Renal pelvis (tissue), 4 donors: ENCODE results near the gene ZNF646. TPM values are rescaled to one million over a fixed set of nuclear protein-coding genes. Genes with fewer than 3 reads are reported as not detected.

Experiments used
- DNase-seq: peaks from one replicate; pipeline ENCODE4 v3.0.0-alpha.2; 2013
- polyA plus RNA-seq, 3 donors: library from polyadenylated mRNA; unstranded; fragments of 120-200 nt; gene quantifications; one replicate each; pipeline ENCODE4 v1.2.1, GENCODE V29; 2013; ENCODE audit not compliant: insufficient read length in 3 of 3

ZNF646 gene
- polyA plus RNA-seq, 3 donors: 13.2 to 19.0 (median 14.5) TPM

- no peak for DNase-seq
Observed at GRCh38 chr16:31127182-31127581, 53.0 kb downstream of the ZNF646 start.

- DNase-seq: no peak
Observed at GRCh38 chr16:31128711-31129567, 54.7 kb downstream of the ZNF646 start.

GRCh38 chr16:31129568-31130335 lies 55.5 kb downstream of the ZNF646 start:
- DNase-seq: no peak

- DNase-seq: no peak
Observed at GRCh38 chr16:31130336-31130891, 56.2 kb downstream of the ZNF646 start.

- DNase-seq: no peak
Observed at GRCh38 chr16:31130899-31131298, 56.7 kb downstream of the ZNF646 start.

GRCh38 chr16:31131416-31131815 lies 57.2 kb downstream of the ZNF646 start:
- DNase-seq: no peak

GRCh38 chr16:31131841-31132271 lies 57.6 kb downstream of the ZNF646 start:
- no peak for DNase-seq

GRCh38 chr16:31132303-31132979 lies 58.2 kb downstream of the ZNF646 start:
- DNase-seq: no peak

- DNase-seq: no peak
Observed at GRCh38 chr16:31133046-31133501, 58.9 kb downstream of the ZNF646 start.

Other genes starting within 250 kb of the ZNF646 start
- gene BCL7C, start 180.3 kb upstream of the ZNF646 start, polyA plus RNA-seq: 10 to 100 TPM; 43.7 to 52.6 (median 44.6) TPM
- 1 to 10 TPM; 7.5 to 8.4 (median 7.7) TPM for gene CTF1, start 177.8 kb upstream of the ZNF646 start, polyA plus RNA-seq
- gene FBXL19, start 150.8 kb upstream of the ZNF646 start, polyA plus RNA-seq: 10 to 100 TPM; 32.2 to 35.4 (median 34.8) TPM
- 10 to 100 TPM; 21.7 to 23.4 (median 23.3) TPM for gene ORAI3, start 125.4 kb upstream of the ZNF646 start, polyA plus RNA-seq
- 10 to 100 TPM; 18.7 to 22.6 (median 20.2) TPM for gene SETD1A, start 116.7 kb upstream of the ZNF646 start, polyA plus RNA-seq
- gene HSD3B7, start 89.2 kb upstream of the ZNF646 start, polyA plus RNA-seq: 10 to 100 TPM in 2 of 3 donors, 1 to 10 TPM in 1; 8.1 to 10.9 (median 10.8) TPM
- 1 to 10 TPM; 1.2 to 2.2 (median 1.7) TPM for gene STX1B, start 63.8 kb upstream of the ZNF646 start, polyA plus RNA-seq
- 10 to 100 TPM; 38.4 to 47.3 (median 45.4) TPM for gene STX4, start 40.9 kb upstream of the ZNF646 start, polyA plus RNA-seq
- 1 to 10 TPM; 5.7 to 7.6 (median 6.4) TPM for gene ZNF668, start 182 bp upstream of the ZNF646 start, polyA plus RNA-seq
- 1 to 10 TPM; 1.0 to 2.0 (median 1.3) TPM for gene PRSS53, start 14.5 kb downstream of the ZNF646 start, polyA plus RNA-seq
- 10 to 100 TPM; 64.6 to 86.1 (median 72.4) TPM for gene VKORC1, start 20.4 kb downstream of the ZNF646 start, polyA plus RNA-seq
- 10 to 100 TPM; 40.4 to 47.7 (median 41.6) TPM for gene BCKDK, start 34.0 kb downstream of the ZNF646 start, polyA plus RNA-seq
- 10 to 100 TPM; 66.4 to 80.5 (median 75.9) TPM for gene KAT8, start 43.2 kb downstream of the ZNF646 start, polyA plus RNA-seq
- 10 to 100 TPM; 74.4 to 91.2 (median 75.3) TPM for gene PRSS8, start 61.3 kb downstream of the ZNF646 start, polyA plus RNA-seq
- 1 to 10 TPM; 1.4 to 2.0 (median 1.7) TPM for gene PRSS36, start 75.6 kb downstream of the ZNF646 start, polyA plus RNA-seq
- 100 to 1,000 TPM; 689 to 914 (median 729) TPM for gene FUS, start 105.7 kb downstream of the ZNF646 start, polyA plus RNA-seq
- 10 to 100 TPM; 10.3 to 13.1 (median 12.4) TPM for gene PYCARD, start 128.3 kb downstream of the ZNF646 start, polyA plus RNA-seq
- gene TRIM72, start 139.7 kb downstream of the ZNF646 start, polyA plus RNA-seq: under 1 TPM; 0.07 to 0.28 (median 0.18) TPM
- not detected for gene PYDC1, start 142.7 kb downstream of the ZNF646 start, polyA plus RNA-seq
- gene ITGAM, start 185.6 kb downstream of the ZNF646 start, polyA plus RNA-seq: 1 to 10 TPM; 1.7 to 2.6 (median 2.2) TPM